NCI-H1694 (cell line): Measurements from ENCODE around the gene PRKACA.
"Not testable (repeated sequence)": the region's sequence is repeated elsewhere in the genome, so short reads cannot be mapped to it uniquely, and the experiment has no call there.

Experiments used
- DNase-seq: peaks from one replicate; lab custom pipeline; 2025; lab: John Stamatoyannopoulos, UW

The PRKACA gene

GRCh38 chr19:14147797-14148605, 30.4 kb upstream of the PRKACA start:
- DNase-seq = no peak

- no peak for DNase-seq
Measured at GRCh38 chr19:14146789-14147216, 29.2 kb upstream of the PRKACA start.

- not testable (repeated sequence) for DNase-seq
Measured at GRCh38 chr19:14146169-14146568, 28.6 kb upstream of the PRKACA start.

- no peak for DNase-seq
Measured at GRCh38 chr19:14145381-14145780, 27.8 kb upstream of the PRKACA start.

GRCh38 chr19:14142262-14143190, 25.0 kb upstream of the PRKACA start:
- DNase-seq = no peak

GRCh38 chr19:14141041-14141440, 23.5 kb upstream of the PRKACA start:
- DNase-seq = no peak

- no peak for DNase-seq
Measured at GRCh38 chr19:14139944-14140343, 22.4 kb upstream of the PRKACA start.

GRCh38 chr19:14138576-14139265, 21.2 kb upstream of the PRKACA start:
- no peak for DNase-seq

GRCh38 chr19:14136509-14137281, 19.1 kb upstream of the PRKACA start, which contains the start of gene ASF1B:
TSS of gene ASF1B (minus strand) at chr19:14136589. CDS start at chr19:14136456, 133 bp downstream.
- DNase-seq = peak; percentile 100

- DNase-seq = no peak
Measured at GRCh38 chr19:14135985-14136508, 18.5 kb upstream of the PRKACA start.

- DNase-seq = no peak
Measured at GRCh38 chr19:14135355-14135754, 17.8 kb upstream of the PRKACA start.

- DNase-seq = no peak
Measured at GRCh38 chr19:14127929-14128509, 10.5 kb upstream of the PRKACA start.

GRCh38 chr19:14127176-14127575, 9.6 kb upstream of the PRKACA start:
- no peak for DNase-seq

GRCh38 chr19:14122924-14123323, 5.4 kb upstream of the PRKACA start:
- no peak for DNase-seq

- DNase-seq = no peak
Measured at GRCh38 chr19:14120497-14120780, 2.9 kb upstream of the PRKACA start.

- no peak for DNase-seq
Measured at GRCh38 chr19:14119644-14120496, 2.3 kb upstream of the PRKACA start.

GRCh38 chr19:14119146-14119545, 1.6 kb upstream of the PRKACA start:
- no peak for DNase-seq

GRCh38 chr19:14118165-14119051, 846 bp upstream of the PRKACA start:
- no peak for DNase-seq
